Measurements from ENCODE around the gene MORN1. TPM values are rescaled to one million over a fixed set of nuclear protein-coding genes. Genes with fewer than 3 reads are reported as not detected.

The MORN1 gene
- total and polyA plus RNA-seq, 2 donors, result 5.7 to 6.4 TPM

DNA sequence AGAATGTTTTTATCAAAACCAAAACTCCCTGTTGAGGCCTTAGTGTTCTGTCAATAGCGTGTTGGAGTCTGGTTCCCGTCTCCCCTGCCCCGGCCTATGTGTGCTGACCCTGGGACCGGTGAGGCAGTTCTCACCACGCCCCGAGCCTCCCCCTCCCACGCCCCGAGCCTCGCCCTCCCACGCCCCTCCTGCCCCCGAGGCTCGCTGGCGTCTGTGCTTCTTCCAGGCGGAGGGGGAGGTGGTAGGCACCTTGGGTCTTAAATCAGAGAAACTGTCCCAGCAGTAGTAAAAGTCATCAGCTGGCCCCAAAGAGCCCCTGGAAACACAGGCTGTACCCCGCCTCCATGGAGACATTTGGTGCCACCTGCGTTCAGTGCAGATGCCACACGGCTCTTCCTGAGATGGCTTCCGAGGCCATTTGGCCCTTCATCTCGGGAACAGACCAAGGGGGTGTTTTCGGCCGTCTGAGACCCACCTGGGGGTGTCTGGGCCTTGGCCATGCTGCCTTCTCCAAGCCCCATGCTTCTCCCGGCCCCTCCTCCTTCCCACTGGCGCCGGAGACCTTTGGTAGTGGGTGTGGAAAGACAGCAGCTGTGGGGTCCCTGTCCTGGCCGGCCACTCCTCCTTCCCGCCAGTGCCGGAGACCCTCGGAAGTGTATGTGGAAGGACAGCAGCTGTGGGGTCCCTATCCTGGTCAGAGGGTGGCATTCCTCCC is 118.5 kb downstream of the MORN1 start:
- H3K36me3 ChIP-seq (ENCODE audit: control insufficient read depth in 2 of 2, insufficient read depth in 2 of 2, low read length in 1 of 2), result peaks cover 2 to 4% of the 10 kb centered on the region in 2 donors
- H3K27me3 ChIP-seq (ENCODE audit: control insufficient read depth in 2 of 2, insufficient read depth in 1 of 2, low read length in 1 of 2), result no peaks in the 10 kb centered on the region
- H3K27ac ChIP-seq (ENCODE audit: low read depth in 1 of 2, low read length in 1 of 2), result no peak overlapping the region
- H3K4me3 ChIP-seq (ENCODE audit: low read length in 2 of 2), result no peak overlapping the region
- no peaks in the 10 kb centered on the region for H3K9me3 ChIP-seq (ENCODE audit: control insufficient read depth in 2 of 2, insufficient read depth in 1 of 2, low read length in 1 of 2)
- no peak for DNase-seq (ENCODE audit: low read depth in 6 of 9, low spot score in 9 of 9)
- 92% methylated on average over 28 of the region's 28 CpGs for WGBS
- peaks cover 29 to 35% of the 10 kb centered on the region in 2 donors for H3K4me1 ChIP-seq (ENCODE audit: control insufficient read depth in 2 of 2, insufficient read depth in 2 of 2, low read length in 2 of 2)

DNA sequence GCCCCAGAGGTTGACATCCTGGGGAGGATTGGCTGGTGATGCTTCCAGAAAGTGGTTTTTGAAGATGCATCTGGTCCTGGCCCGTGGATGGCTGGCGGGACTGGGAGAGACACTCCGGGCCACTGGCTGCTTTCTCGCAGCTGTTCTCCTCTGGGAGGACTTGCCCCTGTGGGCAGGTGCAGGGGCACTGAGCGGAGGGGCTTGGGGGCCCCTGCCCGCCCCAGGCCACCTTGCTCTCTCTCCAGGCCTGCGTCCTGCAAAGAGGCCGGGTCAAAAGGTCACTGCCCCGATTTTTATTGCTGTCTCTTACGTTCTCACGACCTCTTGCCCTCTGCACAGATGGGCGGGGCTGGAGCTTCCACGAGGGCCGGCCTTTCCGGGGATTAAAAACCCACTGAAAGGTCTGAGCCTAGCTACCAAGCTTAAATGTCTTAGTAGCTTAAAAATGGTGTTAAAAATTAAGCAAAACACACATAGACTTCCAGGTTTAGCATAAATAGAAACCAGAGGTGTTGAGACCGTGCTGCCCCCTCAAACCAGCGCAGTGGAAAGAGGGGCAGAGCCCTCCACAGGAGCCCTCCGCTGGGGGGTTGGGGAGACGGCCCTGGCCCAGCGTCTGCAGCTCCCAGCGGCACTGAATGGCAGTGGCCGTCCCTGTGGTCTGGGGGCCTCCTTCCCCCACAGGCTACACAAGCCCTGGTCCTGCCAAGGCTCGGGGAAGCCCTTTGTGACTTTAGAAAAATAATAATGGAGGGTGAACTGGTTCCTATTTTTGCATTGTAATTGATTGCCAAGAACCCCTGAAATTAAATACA is 119.3 kb downstream of the MORN1 start:
- H3K27ac ChIP-seq (ENCODE audit: low read depth in 1 of 2, low read length in 1 of 2), result no peak overlapping the region
- no peak for DNase-seq (ENCODE audit: low read depth in 6 of 9, low spot score in 9 of 9)
- no peaks in the 10 kb centered on the region for H3K9me3 ChIP-seq (ENCODE audit: control insufficient read depth in 2 of 2, insufficient read depth in 1 of 2, low read length in 1 of 2)
- WGBS, result 83% methylated on average over 23 of the region's 23 CpGs
- H3K36me3 ChIP-seq (ENCODE audit: control insufficient read depth in 2 of 2, insufficient read depth in 2 of 2, low read length in 1 of 2), result no peaks in the 10 kb centered on the region
- H3K4me3 ChIP-seq (ENCODE audit: low read length in 2 of 2), result no peak overlapping the region
- H3K4me1 ChIP-seq (ENCODE audit: control insufficient read depth in 2 of 2, insufficient read depth in 2 of 2, low read length in 2 of 2), result peaks cover 29 to 32% of the 10 kb centered on the region in 2 donors
- no peaks in the 10 kb centered on the region for H3K27me3 ChIP-seq (ENCODE audit: control insufficient read depth in 2 of 2, insufficient read depth in 1 of 2, low read length in 1 of 2)

Other genes starting within 250 kb of the MORN1 start
- 20.4 TPM for gene FAAP20, start 196.8 kb downstream of the MORN1 start, total RNA-seq
- gene FAAP20, start 196.8 kb downstream of the MORN1 start, polyA plus RNA-seq, result 125 TPM
- gene SKI, start 163.2 kb downstream of the MORN1 start, total RNA-seq, result 5.3 TPM
- gene SKI, start 163.2 kb downstream of the MORN1 start, polyA plus RNA-seq, result 16.4 TPM
- gene RER1, start 287 bp upstream of the MORN1 start, total RNA-seq, result 58.6 TPM
- gene RER1, start 287 bp upstream of the MORN1 start, polyA plus RNA-seq, result 85.8 TPM
- gene PEX10, start 21.0 kb upstream of the MORN1 start, total RNA-seq, result 8.8 TPM
- 16.0 TPM for gene PEX10, start 21.0 kb upstream of the MORN1 start, polyA plus RNA-seq
- gene PLCH2, start 84.7 kb upstream of the MORN1 start, total RNA-seq, result 0.90 TPM
- 34.4 TPM for gene PLCH2, start 84.7 kb upstream of the MORN1 start, polyA plus RNA-seq
- 21.6 TPM for gene PANK4, start 135.0 kb upstream of the MORN1 start, total RNA-seq
- gene PANK4, start 135.0 kb upstream of the MORN1 start, polyA plus RNA-seq, result 27.1 TPM
- gene HES5, start 138.7 kb upstream of the MORN1 start, total RNA-seq, result 0.38 TPM
- gene HES5, start 138.7 kb upstream of the MORN1 start, polyA plus RNA-seq, result 0.55 TPM
- 72.4 TPM for gene TNFRSF14, start 164.8 kb upstream of the MORN1 start, total RNA-seq
- 233 TPM for gene TNFRSF14, start 164.8 kb upstream of the MORN1 start, polyA plus RNA-seq
- gene PRXL2B, start 195.2 kb upstream of the MORN1 start, total RNA-seq, result 11.8 TPM
- gene PRXL2B, start 195.2 kb upstream of the MORN1 start, polyA plus RNA-seq, result 12.3 TPM
- gene MMEL1, start 241.5 kb upstream of the MORN1 start, total RNA-seq, result 0.33 TPM
- 1.8 TPM for gene MMEL1, start 241.5 kb upstream of the MORN1 start, polyA plus RNA-seq